Brain pericyte (primary cell): ENCODE results near the gene PPRC1.

ENCODE experiments used
- DNase-seq: peaks from one replicate; pipeline ENCODE4 v3.0.0-alpha.2; 2012; ENCODE audit warnings: low read depth, low spot score

PPRC1 gene

GRCh38 chr10:102119417-102120141 lies 13.3 kb upstream of the PPRC1 start:
- no peak for DNase-seq

DNA sequence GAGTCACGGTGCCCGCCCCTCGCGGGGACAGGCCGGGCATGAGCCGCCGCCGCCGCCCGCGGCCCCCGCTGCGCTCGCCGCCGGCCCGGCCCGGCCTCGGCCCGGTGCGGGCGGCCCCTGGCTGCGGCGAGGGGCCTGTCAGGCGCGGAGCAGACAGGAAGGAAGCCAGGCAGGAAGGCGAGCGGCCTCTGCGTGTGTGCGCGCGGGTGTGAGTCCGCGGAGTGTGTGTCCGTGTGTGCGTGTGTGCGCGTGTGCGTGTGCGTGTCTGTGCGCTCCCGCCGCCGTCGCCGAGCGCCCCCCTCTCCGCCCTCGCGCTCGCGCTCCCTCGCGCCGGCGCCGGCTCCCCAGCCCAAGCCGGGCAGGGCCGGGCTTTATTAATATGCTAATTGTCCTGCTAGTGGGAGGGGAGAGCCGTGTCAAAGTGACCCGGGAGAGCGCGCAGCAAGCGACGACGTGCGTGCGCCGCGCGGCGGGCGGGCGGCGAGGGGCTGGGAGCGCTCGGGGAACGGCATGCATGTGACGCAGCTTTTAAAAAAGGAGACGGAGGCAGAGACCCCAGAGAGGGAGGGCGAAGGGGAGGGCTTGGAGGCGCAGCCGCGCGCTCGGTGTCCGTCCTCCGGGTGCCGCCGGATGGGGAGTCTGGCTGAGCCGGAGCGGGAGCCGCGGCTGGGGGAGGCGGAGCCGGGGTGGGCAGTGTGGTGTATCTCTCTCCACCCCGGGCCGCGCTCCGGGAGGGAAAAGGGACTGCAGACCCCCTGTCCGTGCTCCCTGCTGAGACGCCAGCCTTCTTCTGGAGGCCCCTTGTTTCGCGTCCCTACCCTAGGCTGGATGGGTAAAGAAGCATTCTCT lies 12.5 kb upstream of the PPRC1 start, which contains the start of gene LDB1:
Gene LDB1 (minus strand): TSS at position 227 of the 849 bp plus-strand sequence. CDS start 258 bp downstream, outside the sequence.
- peak; percentile 46 for DNase-seq

- peak; percentile 63 for DNase-seq
These were observed 11.7 kb upstream of the PPRC1 start for GRCh38 chr10:102120991-102121738.

DNA sequence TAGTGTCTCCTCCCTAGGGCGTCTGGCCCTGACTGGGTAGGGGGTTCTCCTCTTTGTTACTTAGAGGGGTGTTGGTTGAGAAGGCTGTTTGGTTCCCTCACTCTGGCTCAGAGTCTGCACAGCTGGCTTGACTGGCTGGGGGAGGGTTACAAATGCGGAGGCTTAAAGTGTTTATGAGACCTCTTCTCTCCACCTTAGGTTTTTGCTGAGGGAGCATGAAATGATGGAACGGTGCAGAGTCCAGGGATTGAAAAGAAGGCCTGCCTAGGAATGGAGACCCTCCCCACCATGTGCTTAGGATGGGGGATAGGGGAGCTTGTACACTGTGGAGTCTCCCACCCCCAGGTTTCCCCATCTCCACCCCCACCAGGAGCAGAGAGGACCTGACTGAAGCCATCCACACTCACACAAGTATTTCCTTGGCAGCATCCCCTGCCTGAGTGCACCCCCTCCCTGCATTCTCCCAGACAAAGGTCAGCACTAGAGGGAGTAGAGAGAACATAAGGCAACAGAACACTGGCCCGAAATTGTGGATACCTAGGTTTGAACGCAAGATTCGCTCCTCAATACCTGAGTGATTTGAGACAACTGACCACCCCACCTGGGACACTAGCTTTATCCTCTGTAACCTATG lies 11.0 kb upstream of the PPRC1 start:
- no peak for DNase-seq

- no peak for DNase-seq
These were observed 10.4 kb upstream of the PPRC1 start for GRCh38 chr10:102122450-102122849.

- DNase-seq: no peak
These were observed 9.6 kb upstream of the PPRC1 start for GRCh38 chr10:102123223-102123622.

DNA sequence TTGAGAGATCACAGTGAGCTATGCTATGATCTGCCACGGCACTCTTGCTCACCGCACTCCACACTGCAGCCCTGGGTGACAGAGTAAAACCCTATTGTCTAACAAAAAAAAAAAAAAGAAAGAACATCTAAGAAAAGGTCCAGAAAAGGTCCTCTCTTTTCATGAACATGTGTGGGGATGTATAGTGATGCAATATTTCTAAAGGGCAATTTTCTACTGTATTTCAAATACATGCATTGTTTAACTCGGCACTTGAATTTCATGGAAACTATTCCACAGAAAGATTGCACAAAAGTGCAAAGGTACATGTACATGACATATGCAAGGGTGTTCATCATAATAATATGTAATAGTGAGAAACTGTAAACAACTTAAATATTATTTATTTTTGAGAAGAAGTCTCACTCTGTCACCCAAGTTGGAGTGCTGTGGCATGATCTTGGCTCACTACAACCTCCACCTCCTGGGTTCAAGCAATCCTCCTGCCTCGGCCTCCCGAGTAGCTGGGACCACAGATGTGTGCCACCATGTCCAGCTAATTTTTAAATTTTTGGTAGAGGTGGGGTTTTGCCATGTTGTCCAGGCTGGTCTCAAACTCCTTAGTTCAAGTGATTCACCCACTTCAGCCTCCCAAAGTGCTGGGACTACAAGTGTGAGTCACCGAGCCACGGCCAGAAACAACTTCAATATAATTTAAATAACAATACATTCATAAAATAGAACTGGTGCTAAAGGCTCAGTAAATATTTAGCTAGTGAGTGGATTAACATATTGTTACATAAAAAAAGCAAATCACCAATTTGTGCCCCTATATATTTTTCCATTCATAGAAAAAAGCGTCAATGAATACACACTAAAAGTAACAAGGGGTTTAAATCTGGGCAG lies 1.3 kb upstream of the PPRC1 start:
- no peak for DNase-seq

DNA sequence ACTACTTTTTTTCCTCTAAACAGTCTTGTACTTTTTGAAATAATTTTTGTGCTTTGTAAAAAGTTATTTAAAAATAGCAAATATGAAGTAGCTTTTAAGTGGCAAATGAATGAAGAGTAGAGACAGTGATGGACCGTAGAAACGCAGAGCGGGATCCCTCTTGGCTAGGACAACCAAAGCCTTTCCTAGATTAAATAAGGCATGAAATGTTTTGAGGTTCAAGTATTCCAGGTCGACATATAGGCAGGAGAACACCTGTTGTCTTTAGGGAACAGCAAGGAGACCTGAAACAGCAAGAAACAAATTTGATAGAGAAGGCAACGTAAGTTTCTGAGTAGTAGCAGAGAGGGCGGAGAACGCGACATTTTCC lies 662 bp upstream of the PPRC1 start:
- no peak for DNase-seq

GRCh38 chr10:102133373-102134195 lies 744 bp downstream of the PPRC1 start:
- no peak for DNase-seq

- no peak for DNase-seq
These were observed 1.6 kb downstream of the PPRC1 start for GRCh38 chr10:102134416-102134815.

- no peak for DNase-seq
These were observed 3.2 kb downstream of the PPRC1 start for GRCh38 chr10:102135956-102136526.

DNA sequence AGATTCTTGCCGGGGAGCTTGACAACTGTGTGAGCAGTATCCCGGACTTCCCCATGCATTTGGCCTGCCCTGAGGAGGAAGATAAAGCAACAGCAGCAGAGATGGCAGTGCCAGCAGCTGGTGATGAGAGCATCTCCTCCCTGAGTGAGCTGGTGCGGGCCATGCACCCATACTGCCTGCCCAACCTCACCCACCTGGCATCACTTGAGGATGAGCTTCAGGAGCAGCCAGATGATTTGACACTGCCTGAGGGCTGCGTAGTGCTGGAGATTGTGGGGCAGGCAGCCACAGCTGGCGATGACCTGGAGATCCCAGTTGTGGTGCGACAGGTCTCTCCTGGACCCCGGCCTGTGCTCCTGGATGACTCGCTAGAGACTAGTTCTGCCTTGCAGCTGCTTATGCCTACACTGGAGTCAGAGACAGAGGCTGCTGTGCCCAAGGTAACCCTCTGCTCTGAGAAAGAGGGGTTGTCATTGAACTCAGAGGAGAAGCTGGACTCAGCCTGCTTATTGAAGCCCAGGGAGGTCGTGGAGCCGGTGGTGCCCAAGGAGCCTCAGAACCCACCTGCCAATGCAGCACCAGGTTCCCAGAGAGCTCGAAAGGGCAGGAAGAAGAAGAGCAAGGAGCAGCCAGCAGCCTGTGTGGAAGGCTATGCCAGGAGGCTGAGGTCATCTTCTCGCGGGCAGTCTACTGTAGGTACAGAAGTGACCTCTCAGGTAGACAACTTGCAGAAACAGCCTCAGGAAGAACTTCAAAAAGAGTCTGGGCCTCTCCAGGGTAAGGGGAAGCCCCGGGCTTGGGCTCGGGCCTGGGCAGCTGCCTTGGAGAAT lies 6.7 kb downstream of the PPRC1 start:
- DNase-seq: no peak

DNA sequence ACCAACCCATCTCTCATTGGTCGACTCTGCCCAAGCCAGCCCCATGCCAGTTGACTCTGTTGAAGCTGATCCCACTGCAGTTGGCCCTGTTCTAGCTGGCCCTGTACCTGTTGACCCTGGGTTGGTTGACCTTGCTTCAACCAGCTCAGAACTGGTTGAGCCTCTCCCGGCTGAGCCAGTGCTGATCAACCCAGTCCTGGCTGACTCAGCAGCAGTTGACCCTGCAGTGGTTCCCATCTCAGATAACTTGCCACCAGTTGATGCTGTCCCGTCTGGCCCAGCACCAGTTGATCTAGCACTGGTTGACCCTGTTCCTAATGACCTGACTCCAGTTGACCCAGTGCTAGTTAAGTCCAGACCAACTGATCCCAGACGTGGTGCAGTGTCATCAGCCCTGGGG lies 7.4 kb downstream of the PPRC1 start:
- no peak for DNase-seq

DNA sequence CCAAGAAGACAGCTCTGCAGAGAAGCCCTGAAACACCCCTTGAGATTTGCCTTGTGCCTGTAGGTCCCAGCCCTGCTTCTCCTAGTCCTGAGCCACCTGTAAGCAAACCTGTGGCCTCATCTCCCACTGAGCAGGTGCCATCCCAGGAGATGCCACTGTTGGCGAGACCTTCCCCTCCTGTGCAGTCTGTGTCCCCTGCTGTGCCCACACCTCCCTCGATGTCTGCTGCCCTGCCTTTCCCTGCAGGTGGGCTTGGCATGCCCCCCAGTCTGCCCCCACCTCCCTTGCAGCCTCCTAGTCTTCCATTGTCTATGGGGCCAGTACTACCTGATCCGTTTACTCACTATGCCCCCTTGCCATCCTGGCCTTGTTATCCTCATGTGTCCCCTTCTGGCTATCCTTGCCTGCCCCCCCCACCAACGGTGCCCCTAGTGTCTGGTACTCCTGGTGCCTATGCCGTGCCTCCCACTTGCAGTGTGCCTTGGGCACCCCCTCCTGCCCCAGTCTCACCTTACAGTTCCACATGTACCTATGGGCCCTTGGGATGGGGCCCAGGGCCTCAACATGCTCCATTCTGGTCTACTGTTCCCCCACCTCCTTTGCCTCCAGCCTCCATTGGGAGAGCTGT lies 8.2 kb downstream of the PPRC1 start:
- DNase-seq: no peak

- no peak for DNase-seq
These were observed 8.8 kb downstream of the PPRC1 start for GRCh38 chr10:102141583-102142107.

DNA sequence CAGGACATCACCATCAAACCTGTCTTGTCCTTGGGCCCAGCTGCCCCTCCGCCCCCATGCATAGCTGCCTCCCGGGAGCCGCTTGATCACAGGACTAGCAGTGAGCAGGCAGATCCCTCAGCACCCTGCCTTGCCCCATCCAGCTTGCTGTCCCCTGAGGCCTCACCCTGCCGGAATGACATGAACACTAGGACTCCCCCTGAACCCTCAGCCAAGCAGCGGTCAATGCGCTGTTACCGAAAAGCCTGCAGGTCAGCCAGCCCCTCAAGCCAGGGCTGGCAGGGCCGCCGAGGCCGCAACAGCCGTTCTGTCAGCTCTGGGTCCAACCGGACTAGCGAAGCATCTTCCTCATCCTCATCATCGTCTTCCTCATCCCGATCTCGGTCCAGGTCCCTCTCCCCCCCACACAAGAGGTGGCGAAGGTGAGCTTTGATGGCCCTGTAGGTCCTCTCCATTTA lies 14.2 kb downstream of the PPRC1 start:
- DNase-seq: no peak

GRCh38 chr10:102147561-102147960 lies 14.7 kb downstream of the PPRC1 start:
- DNase-seq: no peak

DNA sequence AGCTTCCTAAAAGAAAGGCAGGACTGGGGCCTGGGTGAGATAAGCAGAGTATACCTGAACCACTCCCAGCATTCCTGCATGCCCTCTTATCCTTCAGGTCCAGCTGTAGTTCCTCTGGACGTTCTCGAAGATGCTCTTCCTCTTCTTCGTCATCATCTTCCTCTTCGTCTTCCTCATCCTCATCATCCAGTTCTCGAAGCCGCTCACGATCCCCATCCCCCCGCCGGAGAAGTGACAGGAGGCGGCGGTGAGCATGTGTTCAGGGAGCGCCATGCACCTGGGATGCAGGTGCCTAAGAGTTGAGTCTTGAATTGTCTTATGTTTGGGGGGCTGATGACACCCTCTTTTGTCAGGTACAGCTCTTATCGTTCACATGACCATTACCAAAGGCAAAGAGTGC lies 15.4 kb downstream of the PPRC1 start:
- no peak for DNase-seq
